GM23248 (cell line): ENCODE data around the gene POU3F3.

Source experiments
- EZH2 ChIP-seq: fragments of 200-600 bp; sonication (generic); IDR thresholded peaks from 2 replicates; pipeline ENCODE4 v1.6.1; 2018; ENCODE audit warnings: antibody characterized with exemption, mild to moderate bottlenecking; ENCODE audit not compliant: insufficient read depth, poor library complexity, severe bottlenecking
- EZH2phosphoT487 ChIP-seq: fragments of 200-600 bp; sonication (generic); IDR thresholded peaks from 2 replicates; pipeline ENCODE4 v1.6.1; 2018; ENCODE audit warnings: antibody characterized with exemption, moderate library complexity, mild to moderate bottlenecking, low read depth; ENCODE audit not compliant: insufficient read depth

DNA sequence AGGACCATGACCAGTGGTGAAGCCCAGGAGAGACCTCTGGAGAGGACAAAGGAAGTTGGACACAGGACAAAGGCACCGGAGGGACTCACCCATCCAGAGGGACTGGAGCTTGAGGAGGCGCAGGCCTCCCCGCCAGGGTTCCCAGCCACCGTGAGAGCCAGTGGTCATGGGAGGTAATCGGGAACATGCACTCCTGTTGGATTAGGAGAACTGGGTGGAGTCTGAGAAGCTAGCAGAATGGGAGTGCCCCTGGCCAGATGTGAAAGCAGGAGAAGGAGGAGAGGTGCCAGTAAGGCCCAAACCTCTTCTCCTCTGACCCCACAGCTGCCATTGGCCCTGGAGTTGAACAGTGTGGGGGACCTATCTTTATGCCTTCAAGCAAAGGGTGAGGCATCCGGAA is 20.3 kb downstream of the POU3F3 start:
- TF ChIP-seq EZH2 (no peak), EZH2phosphoT487 (no peak)
